HG03135 (cell line): Measurements from ENCODE around the gene ADCY7.

Experiments
- ATAC-seq: cut with Tn5 transposase; IDR thresholded peaks from one replicate; pipeline ENCODE4 v1.9.1; 2021; ENCODE audit warnings: mild to moderate bottlenecking, moderate library complexity; ENCODE audit not compliant: unreplicated experiment

The ADCY7 gene

DNA sequence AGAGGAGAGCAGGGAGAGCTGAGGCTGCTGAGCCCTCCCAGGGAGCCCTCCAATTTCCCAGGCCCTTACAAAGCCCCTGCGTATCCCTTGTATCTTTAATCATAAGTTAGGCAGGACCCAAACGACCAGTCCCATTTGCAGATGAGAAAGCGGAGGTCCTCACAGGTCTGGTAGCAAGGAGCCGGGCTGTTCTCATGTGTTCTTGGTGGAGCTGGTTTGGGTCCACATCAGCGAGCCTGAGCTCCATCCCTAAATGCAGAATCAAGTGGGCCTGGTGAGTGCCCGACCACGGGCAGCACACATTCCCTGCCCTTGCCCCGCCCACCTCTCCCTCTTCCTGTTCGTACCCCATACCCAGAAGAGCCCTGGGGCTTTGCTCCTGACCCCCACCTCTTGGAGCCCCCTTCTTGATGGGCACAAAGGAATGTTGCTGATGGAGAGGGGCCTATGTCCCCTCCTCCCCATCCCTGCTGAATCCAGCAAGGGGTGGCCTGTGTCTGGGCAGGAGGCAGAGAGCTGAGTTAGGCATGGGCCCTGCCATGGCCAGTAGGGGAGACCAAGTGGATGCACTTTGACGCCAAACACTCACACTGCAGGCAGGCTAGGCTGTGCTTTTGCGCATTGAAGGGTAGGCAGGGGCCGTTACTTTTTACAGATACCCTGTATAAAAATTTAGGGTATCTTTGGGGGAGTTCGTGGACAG lies 18.3 kb upstream of the ADCY7 start:
- no peak for ATAC-seq

GRCh38 chr16:50248845-50249244 lies 17.5 kb upstream of the ADCY7 start:
- no peak for ATAC-seq

- ATAC-seq = no peak
Measured at GRCh38 chr16:50251375-50252081, 14.8 kb upstream of the ADCY7 start.

DNA sequence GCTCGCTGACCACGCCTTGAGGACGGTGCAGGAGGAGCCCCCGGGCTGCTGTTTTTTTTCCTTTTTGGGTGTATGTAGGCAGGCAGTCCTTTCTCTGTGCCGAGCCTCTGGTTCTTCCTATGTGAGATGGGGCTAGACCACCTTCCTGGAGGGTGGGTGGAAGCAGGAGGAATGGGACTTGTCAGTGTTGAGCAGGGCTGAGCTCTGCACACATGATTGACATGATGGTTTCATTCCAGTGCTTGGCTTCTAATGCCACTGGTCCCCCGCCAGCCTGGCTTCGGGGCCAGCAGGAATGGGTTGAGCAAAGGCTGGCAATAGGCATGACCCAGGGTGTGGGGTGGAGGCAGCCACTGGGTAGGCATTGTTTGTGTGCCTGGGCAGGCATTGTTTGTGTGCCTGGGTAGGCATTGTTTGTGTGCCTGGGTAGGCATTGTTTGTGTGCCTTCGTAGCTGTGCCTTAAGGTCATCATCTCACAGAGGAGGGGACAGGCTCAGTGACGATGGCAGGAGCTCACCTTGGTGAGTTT lies 14.2 kb upstream of the ADCY7 start:
- ATAC-seq = no peak

DNA sequence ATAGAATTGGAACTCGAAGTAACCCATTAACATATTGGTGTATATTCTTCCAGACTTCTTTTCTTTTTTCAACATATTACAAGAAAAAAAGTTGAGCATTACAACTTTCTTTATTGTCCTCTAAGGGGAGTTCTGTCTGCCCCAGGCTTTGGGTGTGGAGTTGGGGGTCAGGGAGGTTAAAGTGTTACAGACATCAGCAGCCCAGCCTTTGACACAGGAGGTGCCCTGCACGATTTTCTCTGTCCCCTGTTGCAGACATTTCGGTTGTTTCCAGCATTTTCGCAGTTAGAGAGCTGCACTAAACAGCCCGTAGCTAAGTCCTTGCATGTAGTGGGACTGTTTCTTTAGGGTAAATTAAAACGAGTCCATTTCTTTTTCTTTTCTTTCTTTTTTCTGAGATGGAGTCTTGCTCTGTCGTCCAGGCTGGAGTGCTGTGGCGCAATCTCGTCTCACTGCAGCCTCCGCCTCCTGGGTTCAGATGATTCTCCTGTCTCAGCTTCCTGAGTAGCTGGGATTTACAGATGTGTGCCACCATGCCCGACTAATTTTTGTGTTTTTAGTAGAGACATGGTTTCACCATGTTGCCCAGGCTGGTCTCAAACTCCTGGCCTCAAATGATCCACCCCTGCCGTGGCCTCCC lies 13.4 kb upstream of the ADCY7 start:
- no peak for ATAC-seq

DNA sequence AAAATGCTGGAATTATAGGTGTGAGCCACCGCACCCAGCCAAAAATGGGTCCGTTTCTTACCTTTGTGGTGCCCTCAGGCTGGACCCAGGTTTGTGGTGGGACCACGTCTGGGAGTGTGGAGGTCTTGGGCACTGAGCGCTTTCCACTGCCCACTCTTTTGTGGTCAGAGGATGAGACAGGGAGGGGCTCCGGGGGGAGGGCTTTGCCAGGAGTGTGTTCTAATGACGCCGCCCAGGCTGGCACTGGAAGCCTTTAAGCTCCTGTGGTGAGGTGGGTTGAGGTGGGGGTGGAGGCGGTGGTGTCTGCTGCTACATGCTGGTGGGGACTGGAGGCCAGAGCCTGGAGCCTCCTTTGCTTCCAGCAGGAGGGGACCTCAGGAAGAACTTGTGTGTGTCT lies 12.8 kb upstream of the ADCY7 start:
- ATAC-seq = no peak

GRCh38 chr16:50254072-50254471 lies 12.3 kb upstream of the ADCY7 start:
- no peak for ATAC-seq

DNA sequence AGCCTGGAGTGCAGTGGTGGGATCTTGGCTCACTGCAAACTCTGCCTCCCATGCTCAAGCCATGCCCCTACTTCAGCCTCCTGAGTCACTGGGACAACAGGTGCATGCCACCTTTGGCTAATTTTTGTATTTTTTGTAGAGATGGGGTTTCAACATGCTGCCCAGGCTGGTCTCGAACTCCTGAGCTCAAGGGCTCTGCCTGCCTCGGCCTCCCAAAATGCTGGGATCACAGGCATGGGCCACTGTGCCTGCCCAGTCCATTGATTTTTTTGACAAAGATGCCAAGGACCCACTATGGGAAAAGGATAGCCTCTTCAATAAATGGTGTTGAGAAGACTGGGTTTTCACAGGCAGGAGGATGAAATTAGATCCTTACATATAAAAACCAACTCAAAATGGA lies 10.8 kb upstream of the ADCY7 start:
- ATAC-seq = no peak

DNA sequence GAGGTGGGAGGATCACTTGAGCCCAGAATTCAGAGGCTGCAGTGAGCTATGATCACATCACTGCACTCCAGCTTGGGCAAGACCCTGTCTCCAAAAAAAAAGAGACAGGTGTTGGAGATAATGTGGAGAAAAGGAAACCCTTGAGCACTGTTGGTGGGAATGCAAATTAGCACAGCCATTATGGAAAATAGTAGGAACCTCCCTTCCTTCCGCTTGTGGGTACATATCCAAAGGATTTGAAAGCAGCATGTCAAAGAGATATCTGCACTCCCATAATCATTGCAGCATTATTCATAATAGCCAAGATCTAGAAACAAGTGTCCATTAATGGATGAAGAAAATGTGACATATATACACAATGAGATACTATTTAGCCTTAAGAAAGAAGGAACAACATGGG lies 9.7 kb upstream of the ADCY7 start:
- ATAC-seq = no peak

- ATAC-seq = no peak
Measured at GRCh38 chr16:50257876-50258275, 8.5 kb upstream of the ADCY7 start.

GRCh38 chr16:50259334-50260205 lies 6.8 kb upstream of the ADCY7 start:
- no peak for ATAC-seq

DNA sequence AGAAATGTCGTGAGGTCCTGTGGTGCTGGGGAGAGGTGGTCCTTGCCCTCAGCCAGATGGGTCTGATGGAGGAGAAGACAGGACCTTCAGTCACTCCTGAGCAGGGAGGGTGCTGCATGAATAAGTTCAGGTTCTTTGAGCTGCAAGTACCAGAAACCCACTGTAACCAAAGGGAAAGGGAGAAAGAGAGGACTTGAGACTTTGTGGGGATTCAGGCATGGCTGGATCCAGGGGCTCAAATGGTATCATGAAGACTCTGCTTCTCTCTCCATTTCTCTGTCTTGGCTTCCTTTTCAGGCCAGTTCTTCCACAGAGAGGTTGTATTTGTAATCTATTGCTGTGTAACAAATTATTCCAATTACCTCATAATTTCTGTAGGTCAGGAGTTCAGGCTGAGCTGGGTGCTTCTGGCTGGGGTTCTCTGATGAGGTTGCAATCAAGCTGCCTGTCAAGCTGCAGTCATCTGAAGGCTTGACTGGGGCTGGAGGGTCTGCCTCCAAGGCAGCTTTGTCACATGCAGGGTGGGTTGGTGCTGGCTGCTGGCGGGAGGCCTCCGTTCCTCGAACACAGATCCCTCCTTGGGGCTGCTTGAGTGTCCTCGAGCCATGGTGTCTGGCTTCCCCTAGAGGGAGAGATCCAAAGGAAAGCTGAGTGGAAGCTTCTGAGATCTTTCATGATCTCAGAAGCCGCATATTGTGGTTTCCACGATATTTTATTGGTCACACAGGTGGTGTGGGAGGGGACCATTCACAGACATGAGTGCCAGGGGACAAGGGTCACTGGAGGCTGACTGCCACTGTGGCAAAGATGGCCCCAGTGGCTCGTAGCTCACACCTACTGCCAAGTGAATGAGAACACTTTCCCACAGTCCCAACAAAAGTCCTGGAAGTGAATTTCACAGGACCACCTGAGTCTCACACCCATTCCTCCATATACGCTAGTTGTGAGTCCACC lies 5.9 kb upstream of the ADCY7 start:
- ATAC-seq = no peak

GRCh38 chr16:50261160-50261706 lies 5.1 kb upstream of the ADCY7 start:
- ATAC-seq = no peak

DNA sequence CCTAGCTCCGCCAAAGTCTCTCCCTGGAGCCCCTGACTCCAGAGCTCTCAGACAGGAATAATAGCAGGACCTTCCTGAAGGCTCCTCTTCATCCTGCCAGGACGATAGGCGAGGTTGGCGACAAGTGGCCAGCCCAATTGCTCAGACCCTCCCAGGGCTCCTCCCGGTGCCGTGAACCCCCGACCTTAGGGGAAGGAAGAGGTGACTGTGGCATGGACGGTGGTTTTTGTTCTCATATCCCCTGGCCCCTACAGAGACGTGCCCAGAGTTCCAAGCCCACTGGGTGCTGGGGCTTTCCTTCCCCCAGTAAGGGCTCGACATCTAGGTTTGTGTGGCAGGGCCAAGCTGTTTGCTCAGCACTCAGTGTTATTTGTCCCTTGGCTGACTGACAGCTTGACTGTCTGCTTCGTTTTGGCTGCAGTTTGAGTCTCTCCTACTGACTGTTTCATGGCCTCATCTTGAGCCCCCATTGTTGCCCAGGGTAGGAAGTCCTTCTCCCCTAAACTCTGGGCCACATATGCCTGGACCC lies 4.6 kb upstream of the ADCY7 start:
- no peak for ATAC-seq

GRCh38 chr16:50263060-50263909 lies 3.1 kb upstream of the ADCY7 start:
- no peak for ATAC-seq

- no peak for ATAC-seq
Measured at GRCh38 chr16:50263940-50264929, 2.1 kb upstream of the ADCY7 start.

DNA sequence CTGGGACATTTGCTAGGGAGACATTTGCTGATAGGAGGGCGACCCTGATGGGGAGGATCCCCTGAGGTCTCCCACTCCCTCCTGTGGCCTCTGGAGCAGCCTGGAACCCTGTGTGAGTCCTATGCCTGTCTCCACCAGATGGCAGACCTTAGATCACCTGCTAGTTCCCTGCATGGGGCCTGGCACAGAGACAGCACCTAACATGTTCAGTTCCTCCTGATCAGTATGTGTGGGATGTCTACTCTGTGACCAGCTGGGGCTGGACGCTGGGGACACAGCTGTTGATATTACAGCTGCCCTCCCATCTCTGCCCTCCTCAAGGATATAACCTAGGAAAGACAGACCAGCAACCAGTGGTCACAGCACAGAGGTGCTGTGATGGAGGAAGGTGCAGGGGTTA lies 1.1 kb upstream of the ADCY7 start:
- no peak for ATAC-seq
